B cell (primary cell): ENCODE data around the gene ARL6IP5. TPM values are rescaled to one million over a fixed set of nuclear protein-coding genes. Genes with fewer than 3 reads are reported as not detected.
A peak's percentile ranks its signal among the peaks of the same experiment; 100 is the strongest.

Experiments used
- ATAC-seq: fragments of 200-7000 bp; cut with Tn5 transposase; one replicate; pipeline ENCODE4 v1.10.0; 2021; ENCODE audit warnings: low read depth, mild to moderate bottlenecking, moderate number of reproducible peaks, moderate library complexity
- CTCF ChIA-PET: fragments of 350-600 bp; sonication (Branson Sonifier 250); formaldehyde crosslinking; loops from one replicate; lab custom pipeline; 2021; ENCODE audit warnings: antibody characterized with exemption, inconsistent platforms; lab: Charles Lee
- POLR2A ChIA-PET: fragments of 350-600 bp; sonication (Branson Sonifier 250); formaldehyde crosslinking; loops from one replicate; lab custom pipeline; 2021; ENCODE audit warnings: antibody characterized with exemption; lab: Charles Lee
- DNase-seq: peaks from one replicate; pipeline ENCODE4 v3.0.0; 2013
- H2AFZ ChIP-seq: 2 replicates; pipeline ENCODE4 v1.6.1; 2012; ENCODE audit warnings: mild to moderate bottlenecking, low read depth, low read length; ENCODE audit not compliant: insufficient read depth, poor library complexity, severe bottlenecking
- H3K27ac ChIP-seq, 2 donors: 1 replicate in 1 of 2; 2 replicates in 1 of 2; pipeline ENCODE4 v1.5.1; 2012 to 2013; ENCODE audit warnings: low read length in 2 of 2, mild to moderate bottlenecking in 2 of 2, moderate library complexity in 1 of 2
- H3K27me3 ChIP-seq, 4 experiments: fragments of 200-600 bp in 1 of 4; sonication (generic) in 1 of 4; replicated peaks in 1 of 4; 1 replicate in 2 of 4; 2 replicates in 2 of 4; pipeline versions ENCODE4 v1.6.1 to v1.7.0; 2013 to 2016; ENCODE audit warnings: low read length in 3 of 4, mild to moderate bottlenecking in 2 of 4, mixed read lengths in 1 of 4, moderate library complexity in 1 of 4; ENCODE audit not compliant: insufficient read depth in 4 of 4, control insufficient read depth in 3 of 4; ENCODE audit errors: control extremely low read depth in 1 of 4
- H3K36me3 ChIP-seq, 2 experiments: replicated peaks in 1 of 2; 1 replicate in 1 of 2; 2 replicates in 1 of 2; pipeline versions ENCODE4 v1.6.1 to v1.7.1; 2013; ENCODE audit warnings: low read length in 1 of 2; ENCODE audit not compliant: insufficient read depth in 2 of 2, control insufficient read depth in 1 of 2; ENCODE audit errors: control extremely low read depth in 1 of 2, extremely low read depth in 1 of 2
- H3K4me1 ChIP-seq, 2 donors: fragments of 200-600 bp in 1 of 2; sonication (generic) in 1 of 2; 1 replicate in 1 of 2; 2 replicates in 1 of 2; pipeline versions ENCODE4 v1.5.1 to v1.6.1; 2013 to 2017; ENCODE audit warnings: low read length in 2 of 2; ENCODE audit not compliant: control insufficient read depth in 2 of 2, insufficient read depth in 2 of 2
- H3K4me2 ChIP-seq: replicated peaks from 2 replicates; pipeline ENCODE3; 2012; ENCODE audit warnings: mild to moderate bottlenecking, low read depth, low read length; ENCODE audit not compliant: poor library complexity, severe bottlenecking
- H3K4me3 ChIP-seq, 5 experiments: fragments of 200-600 bp in 1 of 5; sonication (generic) in 1 of 5; 1 replicate in 3 of 5; 2 replicates in 2 of 5; pipeline versions ENCODE4 v1.5.1 to v1.7.0; 2011 to 2016; ENCODE audit warnings: low read length in 4 of 5, mild to moderate bottlenecking in 4 of 5, low read depth in 2 of 5, control low read depth in 1 of 5, moderate library complexity in 1 of 5; ENCODE audit not compliant: insufficient read depth in 1 of 5; ENCODE audit errors: control extremely low read depth in 1 of 5, extremely low read depth in 1 of 5
- H3K79me2 ChIP-seq: fragments of 200-600 bp; sonication (generic); one replicate; pipeline ENCODE4 v1.6.0; 2016; ENCODE audit warnings: low read length; ENCODE audit not compliant: control insufficient read depth, insufficient read depth
- H3K9ac ChIP-seq: fragments of 200-600 bp; sonication (generic); 2 replicates; pipeline ENCODE4 v1.6.1; 2017; ENCODE audit warnings: mild to moderate bottlenecking, low read length, moderate library complexity
- H3K9me3 ChIP-seq, 3 donors: one replicate each; pipeline versions ENCODE4 v1.6.1 to v1.7.1; 2013; ENCODE audit warnings: low read length in 2 of 3; ENCODE audit not compliant: control insufficient read depth in 2 of 3, insufficient read depth in 1 of 3; ENCODE audit errors: control extremely low read depth in 1 of 3
- H4K20me1 ChIP-seq: 2 replicates; pipeline ENCODE4 v1.6.0; 2012; ENCODE audit warnings: mild to moderate bottlenecking, low read length; ENCODE audit not compliant: insufficient read depth, control insufficient read depth, poor library complexity, severe bottlenecking
- H3K27ac Mint-ChIP-seq: one replicate; pipeline ENCODE4 v1.8.0; 2021; ENCODE audit warnings: mixed read lengths
- H3K27me3 Mint-ChIP-seq: one replicate; pipeline ENCODE4 v1.8.0; 2021; ENCODE audit warnings: mixed read lengths
- H3K4me1 Mint-ChIP-seq: one replicate; pipeline ENCODE4 v1.8.0; 2021; ENCODE audit warnings: mixed read lengths
- H3K4me3 Mint-ChIP-seq: one replicate; pipeline ENCODE4 v1.8.0; 2021; ENCODE audit warnings: mixed read lengths
- H3K9me3 Mint-ChIP-seq: one replicate; pipeline ENCODE4 v1.8.0; 2022; ENCODE audit warnings: mixed read lengths; ENCODE audit not compliant: insufficient read depth
- CTCF ChIP-seq: fragments of 200-600 bp; IDR thresholded peaks from one replicate; pipeline ENCODE4 v1.8.0; 2022; ENCODE audit warnings: antibody characterized with exemption, mild to moderate bottlenecking
- EZH2 ChIP-seq: IDR thresholded peaks from 2 replicates; pipeline ENCODE4 v1.6.1; 2012; ENCODE audit warnings: borderline replicate concordance, low read depth, mild to moderate bottlenecking, moderate library complexity, low read length; ENCODE audit not compliant: insufficient read depth, poor library complexity, severe bottlenecking
- WGBS: methylation state at CpG from one replicate; pipeline ENCODE4 v1.1.5; 2013; ENCODE audit warnings: missing lambda C conversion rate; ENCODE audit not compliant: insufficient coverage; 5-methylcytosine and 5-hydroxymethylcytosine counted together
- intact Hi-C: fragments of 100-400 bp; cut with micrococcal nuclease; formaldehyde crosslinking; loops from one replicate; pipeline ENCODE4 v1.10.0; 2022
- polyA plus RNA-seq: library from polyadenylated mRNA; depleted of rRNA; stranded (reverse); fragments of >200 nt; gene quantifications from 2 replicates; pipeline ENCODE4 v1.2.3, GENCODE V29; 2012
- total RNA-seq, 2 donors: library from RNA; stranded (reverse); fragments of 120-200 nt in 1 of 2; gene quantifications; 1 replicate in 1 of 2; 2 replicates in 1 of 2; pipeline versions ENCODE4 v1.2.3 to v1.2.4, GENCODE V29; 2013 to 2022

Gene ARL6IP5
- total and polyA plus RNA-seq, 2 donors (not counting 1 experiment from before 2014, with no cell fraction given): 39.5 to 89.1 TPM

GRCh38 chr3:69105320-69105719, 20.6 kb downstream of the ARL6IP5 start:
- CTCF ChIA-PET: interaction anchor here (1.7 to 2.8 kb wide), 2 partner anchors 13 to 21 kb away, joined by 5 to 7 read pairs; partner anchors contain the start of gene ARL6IP5
- WGBS: 20% methylated on average over 1 of the region's 3 CpGs
- peaks cover 13% of the 10 kb centered on the region for H3K4me1 Mint-ChIP-seq

GRCh38 chr3:69107841-69108240, 23.1 kb downstream of the ARL6IP5 start:
- no peaks in the 10 kb centered on the region for H3K27me3 ChIP-seq
- WGBS: 81% methylated on average over 4 of the region's 5 CpGs
- DNase-seq (no peak), ATAC-seq (no peak)
- Mint-ChIP-seq H3K4me3 (no peak overlapping the region), H3K27ac (peak overlapping the region; percentile 4), H3K9me3 (no peaks in the 10 kb centered on the region), H3K27me3 (no peaks in the 10 kb centered on the region), H3K4me1 (peaks cover 13% of the 10 kb centered on the region)
- H3K27ac ChIP-seq: peak overlapping the region in 1 of 2 donors; percentile 4
- peaks cover 2 to 26% of the 10 kb centered on the region in 2 experiments for H3K36me3 ChIP-seq
- no peak overlapping the region for H3K4me2 ChIP-seq
- POLR2A ChIA-PET: no interaction called here
- H3K4me1 ChIP-seq: peaks cover 0 to 3% of the 10 kb centered on the region in 2 donors
- no peak overlapping the region for H3K4me3 ChIP-seq
- intact Hi-C loops: no loop called here
- H4K20me1 ChIP-seq: peaks cover 9% of the 10 kb centered on the region
- no peak overlapping the region for H2AFZ ChIP-seq
- CTCF ChIA-PET: no interaction called here
- no peak overlapping the region for H3K9ac ChIP-seq
- peaks cover 17% of the 10 kb centered on the region for H3K79me2 ChIP-seq
- TF ChIP-seq CTCF (no peak), EZH2 (no peak)
- H3K9me3 ChIP-seq: no peaks in the 10 kb centered on the region

More at GRCh38 chr3:69105320-69105719, 20.6 kb downstream of the ARL6IP5 start:
- DNase-seq (no peak), ATAC-seq (no peak)
- Histone ChIP-seq H3K36me3 (peaks cover 6 to 47% of the 10 kb centered on the region in 2 experiments), H3K4me2 (no peak overlapping the region), H3K27me3 (no peaks in the 10 kb centered on the region), H3K4me3 (no peak overlapping the region), H4K20me1 (peaks cover 21% of the 10 kb centered on the region), H3K4me1 (peaks cover 0 to 3% of the 10 kb centered on the region in 2 donors), H2AFZ (no peak overlapping the region), H3K27ac (peak overlapping the region in 1 of 2 donors; percentile 51), H3K9ac (no peak overlapping the region), H3K79me2 (peaks cover 41% of the 10 kb centered on the region), H3K9me3 (no peaks in the 10 kb centered on the region)
- H3K9me3 Mint-ChIP-seq: no peaks in the 10 kb centered on the region
- H3K4me3 Mint-ChIP-seq: no peak overlapping the region
- intact Hi-C loops: no loop called here
- H3K27me3 Mint-ChIP-seq: no peaks in the 10 kb centered on the region
- TF ChIP-seq CTCF (no peak), EZH2 (no peak)
- POLR2A ChIA-PET: no interaction called here
- H3K27ac Mint-ChIP-seq: no peak overlapping the region
